Central memory CD4-positive, alpha-beta T cell (primary cell): Measurements from ENCODE around the gene EEF2K.
"Not testable (repeated sequence)": the region's sequence is repeated elsewhere in the genome, so short reads cannot be mapped to it uniquely, and the experiment has no call there.

Experiments used
- DNase-seq: peaks from one replicate; pipeline ENCODE4 v3.0.0; 2022

Gene EEF2K

DNA sequence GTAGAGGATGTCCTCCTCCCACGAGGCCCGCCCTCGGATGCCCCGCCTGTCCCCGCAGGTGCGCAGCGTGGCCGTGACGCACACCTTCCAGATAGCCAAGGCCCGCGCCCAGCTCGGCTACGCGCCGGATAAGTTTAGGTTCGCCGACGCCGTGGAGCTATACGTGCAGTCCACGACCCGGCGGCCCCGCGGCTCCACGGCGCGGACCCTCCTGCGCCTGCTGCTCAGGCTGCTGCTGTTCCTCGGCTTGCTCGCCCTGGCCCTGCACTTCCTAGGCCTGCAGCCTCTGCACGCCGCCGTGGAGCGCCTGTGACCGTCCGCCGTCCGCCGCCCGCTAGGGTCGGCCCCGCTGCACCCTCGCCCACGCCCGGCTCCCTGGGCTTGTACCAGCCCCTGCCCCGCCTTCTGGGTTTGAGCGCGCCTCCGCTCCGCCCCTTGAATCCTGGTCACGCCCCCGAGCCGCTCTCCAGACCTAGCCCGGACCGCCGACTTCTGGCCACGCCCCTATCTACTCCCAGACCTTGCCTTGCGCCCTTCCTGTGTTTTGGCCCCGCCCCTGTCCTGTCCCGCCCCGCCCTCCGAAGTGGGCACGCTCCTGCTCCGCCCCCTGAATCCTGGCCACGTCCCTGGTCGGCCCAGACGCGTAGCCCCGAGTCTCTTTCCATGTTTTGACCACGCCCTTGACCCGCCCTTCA is 15.8 kb upstream of the EEF2K start:
- peak; percentile 97 for DNase-seq

DNA sequence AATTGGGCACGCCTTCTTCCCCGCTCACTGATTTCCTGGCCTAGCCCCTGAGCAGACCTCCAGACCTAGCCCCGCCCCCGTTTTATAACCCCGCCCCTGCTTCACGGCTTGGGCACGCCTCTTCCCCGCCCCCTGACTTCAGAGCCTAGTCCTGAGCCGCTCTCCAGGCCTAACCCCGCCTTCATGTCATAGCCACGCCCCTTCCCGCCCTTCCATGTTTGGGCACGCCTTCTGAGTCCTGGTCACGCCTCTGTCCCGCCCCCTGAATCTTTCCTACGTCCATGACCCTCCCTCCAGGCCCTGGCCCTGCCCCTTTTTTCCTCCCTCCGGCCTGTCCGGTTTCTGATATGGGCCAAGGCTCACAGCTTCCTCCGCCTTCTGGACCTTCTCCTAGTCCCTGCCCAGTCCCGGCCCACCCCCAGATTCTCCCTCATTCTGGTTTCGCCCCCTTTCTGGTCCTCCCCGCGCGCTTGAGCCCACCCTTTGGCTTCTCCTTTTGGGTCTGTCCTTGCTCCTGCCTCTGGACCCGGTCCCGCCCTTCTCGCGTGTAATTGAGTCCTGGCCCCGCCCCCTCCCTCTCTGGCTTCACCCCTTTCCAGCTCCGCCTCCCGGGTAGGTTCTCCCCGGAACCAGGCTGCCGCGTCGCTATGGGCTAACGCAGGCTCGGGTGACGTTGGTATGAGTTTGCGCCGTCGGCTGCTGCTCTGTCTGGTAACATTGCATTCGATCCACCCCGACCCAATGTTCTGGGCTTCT is 15.1 kb upstream of the EEF2K start:
- DNase-seq, result peak; percentile 99

GRCh38 chr16:22191532-22192260 is 14.4 kb upstream of the EEF2K start:
- peak; percentile 62 for DNase-seq

GRCh38 chr16:22192261-22193062 is 13.6 kb upstream of the EEF2K start:
- peak; percentile 92 for DNase-seq

DNA sequence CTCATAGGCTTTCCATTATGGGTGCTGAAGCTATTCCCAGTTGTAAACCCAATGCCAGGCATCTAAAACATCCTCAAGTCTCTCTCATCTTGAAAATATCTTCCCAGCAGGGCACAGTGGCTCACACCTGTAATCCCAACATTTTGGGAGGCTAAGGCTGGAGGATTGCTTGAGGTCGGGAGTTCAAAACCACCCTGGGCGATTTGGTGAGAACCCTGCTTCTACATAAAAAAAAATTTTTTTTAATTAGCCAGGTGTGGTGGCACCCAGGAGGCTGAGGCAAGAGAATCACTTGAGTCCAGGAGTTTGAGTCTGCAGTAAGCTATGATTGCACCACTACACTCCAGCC is 13.0 kb upstream of the EEF2K start:
- no peak for DNase-seq

GRCh38 chr16:22194707-22195444 is 11.2 kb upstream of the EEF2K start:
- peak; percentile 32 for DNase-seq

- no peak for DNase-seq
Measured at GRCh38 chr16:22195445-22195694, 10.7 kb upstream of the EEF2K start.

GRCh38 chr16:22195695-22196558 is 10.2 kb upstream of the EEF2K start:
- peak; percentile 89 for DNase-seq

DNA sequence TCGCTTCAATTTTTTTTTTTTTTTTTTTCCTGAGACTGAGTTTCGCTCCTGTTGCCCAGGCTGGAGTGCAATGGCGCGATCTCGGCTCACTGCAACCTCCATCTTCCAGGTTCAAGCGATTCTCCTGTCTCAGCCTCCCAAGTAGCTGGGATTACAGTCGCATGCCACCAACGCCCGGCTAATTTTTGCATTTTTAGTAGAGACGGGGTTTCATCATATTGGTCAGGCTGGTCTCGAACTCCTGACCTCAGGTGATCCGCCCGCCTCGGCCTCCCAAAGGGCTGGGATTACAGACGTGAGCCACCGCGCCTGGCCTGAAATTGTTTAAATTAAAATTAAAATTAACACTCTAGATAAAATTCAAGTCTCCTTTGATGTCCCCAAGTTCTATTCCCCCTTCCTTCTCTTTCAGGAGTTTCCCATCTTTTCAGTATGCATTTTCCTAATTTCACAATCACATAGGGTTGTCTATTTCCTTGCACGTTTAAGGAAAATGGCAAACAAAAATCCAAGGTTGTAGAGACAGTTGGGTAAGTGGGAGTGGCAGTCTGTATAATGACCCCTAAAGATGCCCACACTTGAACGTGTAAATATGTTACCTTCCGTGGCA is 9.4 kb upstream of the EEF2K start:
- DNase-seq, result not testable (repeated sequence)

DNA sequence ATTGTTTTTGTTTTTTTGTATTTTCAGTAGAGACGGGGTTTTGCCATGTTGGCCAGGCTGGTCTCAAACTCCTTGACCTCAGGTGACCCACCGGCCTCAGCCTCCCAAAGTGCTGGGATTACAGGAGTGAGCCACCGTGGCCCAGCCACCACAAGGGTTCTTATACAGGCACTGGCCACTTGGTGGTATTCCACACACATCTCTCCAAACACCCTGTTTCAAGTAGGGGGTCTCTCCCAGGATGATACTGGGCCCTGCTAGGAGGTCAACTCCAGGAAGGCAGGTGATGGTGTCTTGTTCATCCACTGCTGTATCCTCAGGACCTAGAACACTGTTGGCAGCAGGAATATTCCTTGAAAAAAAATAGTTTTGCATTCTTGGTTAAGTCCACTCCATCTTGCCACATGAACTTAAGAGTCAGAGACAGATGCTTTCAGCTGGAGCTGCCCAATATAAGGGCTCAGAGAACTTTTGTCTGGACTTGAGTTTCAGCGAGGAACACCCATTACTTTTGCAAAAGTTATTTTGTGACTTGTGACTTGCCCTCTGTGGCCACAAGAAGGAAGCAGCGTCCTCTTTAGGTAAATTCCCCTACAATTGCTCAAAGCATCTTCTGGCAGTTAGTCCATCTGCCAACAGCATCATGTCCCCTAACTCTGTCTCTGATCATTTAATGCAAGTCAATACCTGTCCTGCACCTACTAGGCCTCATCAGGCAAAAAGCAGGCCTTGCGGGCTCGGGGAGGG is 7.4 kb upstream of the EEF2K start:
- DNase-seq, result no peak

GRCh38 chr16:22202261-22202637 is 3.8 kb upstream of the EEF2K start:
- no peak for DNase-seq

DNA sequence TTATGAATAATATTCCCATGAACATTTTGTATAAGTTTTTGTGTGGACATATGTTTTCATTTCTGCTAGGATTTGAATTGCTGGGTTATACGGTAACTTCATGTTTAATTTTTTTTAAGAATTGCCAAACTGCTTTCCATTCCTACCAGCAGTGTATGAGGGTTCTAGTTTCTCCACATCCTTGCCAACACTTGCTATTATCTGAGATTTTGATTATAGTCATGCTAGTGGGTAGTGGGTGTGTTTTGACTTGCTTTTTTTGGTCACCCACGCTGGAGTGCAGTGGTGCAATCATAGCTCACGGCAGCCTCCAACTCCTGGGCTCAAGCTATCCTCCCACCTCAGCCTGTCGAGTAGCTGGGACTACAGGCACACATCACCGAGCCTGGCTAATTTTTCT is 3.0 kb upstream of the EEF2K start:
- no peak for DNase-seq

GRCh38 chr16:22204091-22204655 is 1.9 kb upstream of the EEF2K start:
- no peak for DNase-seq

DNA sequence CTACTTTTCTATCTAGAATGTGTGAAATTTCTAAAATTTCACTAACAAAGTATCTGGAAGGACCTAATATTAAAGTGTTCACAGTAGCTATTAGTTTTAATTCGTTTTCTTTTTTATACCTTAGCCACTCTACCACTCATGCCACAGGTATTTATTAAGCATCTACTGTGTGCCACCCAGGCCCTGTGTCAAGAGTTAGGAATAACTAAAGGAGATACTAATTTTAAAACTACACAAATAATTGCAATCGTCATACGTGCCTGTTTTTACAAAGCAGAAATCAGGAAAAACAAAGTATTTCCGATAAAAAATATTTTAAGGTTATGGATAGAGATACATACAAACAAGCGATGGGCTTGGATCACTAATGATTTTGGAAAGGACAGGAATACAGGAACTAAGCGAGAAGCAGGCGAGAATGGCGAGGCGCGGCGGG is 483 bp upstream of the EEF2K start:
- DNase-seq, result no peak

DNA sequence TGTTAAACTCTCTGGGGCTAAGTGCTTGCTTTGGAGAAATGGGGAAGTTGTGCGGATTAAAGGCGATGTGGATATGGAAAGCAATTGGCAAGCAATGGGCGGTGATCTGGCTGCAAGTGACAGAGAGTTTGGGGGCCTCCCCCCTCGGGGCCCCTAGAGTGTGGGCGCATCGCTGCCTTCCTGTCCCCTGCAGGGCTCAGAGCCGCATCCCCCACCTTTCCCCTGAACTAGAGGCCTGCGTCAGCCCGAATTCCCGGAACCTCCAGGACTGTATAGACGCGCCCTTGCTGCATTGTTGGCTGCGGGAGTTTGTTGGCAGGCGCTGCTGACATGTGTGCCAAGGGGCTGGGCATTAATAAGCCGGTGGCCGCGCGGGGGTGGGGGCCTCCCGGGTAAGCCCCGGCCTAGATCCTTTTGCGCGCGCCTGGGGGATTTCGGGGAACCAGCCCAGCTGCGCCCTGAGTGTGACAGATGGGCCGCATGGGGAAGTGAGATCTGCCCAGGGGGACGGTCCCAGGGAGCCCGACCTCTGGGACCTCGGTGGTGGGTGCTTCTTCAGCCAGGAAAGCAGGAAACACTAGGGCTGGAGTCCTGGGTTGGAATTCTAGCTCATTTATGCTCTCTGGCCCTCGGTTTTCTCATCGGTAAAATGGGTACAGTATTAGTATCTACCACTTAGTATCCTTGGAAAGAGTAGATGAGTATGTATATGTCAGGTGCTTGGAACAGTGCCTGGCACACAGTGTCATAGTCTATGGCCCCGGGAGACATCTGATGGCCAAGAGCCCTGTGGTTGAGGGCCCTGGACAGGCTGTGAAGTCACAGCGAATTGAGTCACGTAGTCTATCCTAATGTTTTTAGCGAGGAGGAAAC is 1.0 kb downstream of the EEF2K start:
- peak; percentile 38 for DNase-seq

DNA sequence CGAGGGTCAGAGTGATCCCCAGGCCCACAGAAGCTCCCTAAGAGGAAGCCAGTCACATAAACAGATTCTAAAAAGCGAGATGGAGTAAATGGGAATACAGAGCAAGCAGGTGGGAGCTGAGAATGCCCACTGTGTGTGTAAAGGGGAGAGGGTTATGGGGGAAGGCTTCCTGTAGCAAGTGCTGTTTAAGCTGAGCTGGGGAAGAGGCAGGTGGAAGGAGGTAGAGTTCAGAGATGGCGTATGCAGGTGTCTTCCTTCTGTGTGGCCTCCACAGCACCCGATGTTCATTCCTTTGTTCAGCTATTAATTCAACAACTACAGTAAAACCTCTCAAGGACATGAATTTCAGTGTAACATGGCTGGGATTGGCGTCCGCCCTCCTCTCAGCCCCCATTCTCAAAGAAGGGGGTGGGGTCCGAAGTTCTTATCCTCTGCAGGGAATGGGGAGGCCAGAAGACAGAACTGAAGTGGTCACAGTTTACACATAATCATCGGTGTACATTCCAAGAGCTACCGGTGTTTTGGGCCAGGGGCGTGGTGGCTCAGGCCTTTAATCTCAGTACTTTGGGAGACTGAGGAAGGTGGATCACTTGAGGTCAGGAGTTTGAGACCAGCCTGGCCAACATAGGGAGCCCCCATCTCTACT is 1.8 kb downstream of the EEF2K start:
- DNase-seq, result no peak

DNA sequence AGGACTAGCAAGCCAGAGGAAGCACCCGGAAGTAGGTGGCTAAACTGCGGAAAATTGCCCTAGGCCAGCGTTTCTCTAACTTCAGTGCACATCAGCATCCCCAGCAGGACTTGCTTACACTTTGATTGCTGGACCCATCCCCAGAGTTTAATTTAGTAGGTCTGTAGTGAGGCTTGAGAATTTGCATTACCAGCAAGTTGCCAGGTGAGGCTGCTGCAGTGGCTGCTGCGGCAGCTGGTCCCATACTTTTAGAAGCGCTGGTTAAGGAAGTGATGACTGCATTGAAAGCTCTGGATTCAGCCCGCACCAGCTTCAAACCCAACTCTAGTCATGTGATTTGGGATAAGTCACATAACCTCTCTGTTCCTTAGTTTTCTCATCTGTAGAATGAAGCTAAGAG is 4.2 kb downstream of the EEF2K start:
- DNase-seq, result no peak

DNA sequence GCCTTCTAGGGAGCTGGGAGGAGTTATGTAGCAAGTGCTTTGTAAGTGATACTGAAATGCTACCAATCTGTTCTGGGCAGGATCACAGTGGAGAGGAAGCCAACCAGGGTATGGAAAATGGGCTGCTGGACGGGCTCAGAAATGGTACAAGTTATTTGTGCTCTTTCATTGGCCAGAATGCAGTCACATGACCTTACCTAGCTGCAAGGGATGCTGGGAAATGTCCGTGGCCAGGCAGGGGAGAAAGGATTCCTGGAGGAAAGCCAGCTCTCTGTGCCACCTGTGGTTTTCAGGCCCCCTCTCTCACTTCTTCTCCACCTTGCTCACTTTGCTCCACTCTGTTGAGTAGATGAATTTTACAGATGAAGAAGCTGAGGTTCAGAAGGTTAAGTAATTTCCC is 4.8 kb downstream of the EEF2K start:
- no peak for DNase-seq
